Measurements from ENCODE around the gene UNC5B.

UNC5B gene

DNA sequence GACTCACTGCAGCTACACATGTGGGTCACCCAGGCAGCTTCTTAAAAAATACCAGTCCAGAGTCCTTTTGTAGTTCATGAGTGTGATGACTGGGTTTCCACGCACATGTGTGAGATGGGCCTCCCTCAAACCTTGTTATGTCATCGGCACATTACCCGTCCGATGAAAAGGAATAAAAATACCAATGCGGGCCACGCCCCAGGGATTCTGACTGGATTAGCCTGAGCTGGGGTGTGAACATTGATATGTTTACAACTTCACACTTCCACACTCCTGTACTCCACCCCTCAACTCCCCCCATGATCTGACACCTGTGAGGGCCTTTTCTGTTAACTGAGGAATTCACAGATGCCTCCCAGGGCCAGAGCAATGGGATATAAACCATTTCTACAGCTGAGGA is 112.9 kb downstream of the UNC5B start:
- DNase-seq: no peak

DNA sequence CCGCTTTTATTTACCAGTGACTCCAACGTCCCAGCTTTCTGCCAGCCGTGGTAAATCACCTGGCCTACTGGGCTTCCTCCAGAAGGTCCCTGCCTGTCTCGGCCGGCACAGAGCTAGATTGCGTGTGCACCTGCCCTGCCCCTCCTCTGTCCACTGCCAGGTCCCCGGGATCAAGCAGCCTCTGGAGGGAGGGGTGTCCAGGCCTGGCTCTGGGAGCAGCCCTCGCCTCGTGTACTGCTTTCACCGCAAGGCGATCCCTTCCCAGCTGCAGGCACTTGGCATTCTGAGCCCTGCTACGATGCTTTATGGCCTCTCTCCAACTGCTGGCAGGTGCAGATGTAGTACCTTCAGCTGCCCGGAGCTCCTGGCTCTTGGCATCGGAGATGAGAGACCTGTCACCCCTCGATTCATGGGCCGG is 114.1 kb downstream of the UNC5B start:
- DNase-seq: no peak

DNA sequence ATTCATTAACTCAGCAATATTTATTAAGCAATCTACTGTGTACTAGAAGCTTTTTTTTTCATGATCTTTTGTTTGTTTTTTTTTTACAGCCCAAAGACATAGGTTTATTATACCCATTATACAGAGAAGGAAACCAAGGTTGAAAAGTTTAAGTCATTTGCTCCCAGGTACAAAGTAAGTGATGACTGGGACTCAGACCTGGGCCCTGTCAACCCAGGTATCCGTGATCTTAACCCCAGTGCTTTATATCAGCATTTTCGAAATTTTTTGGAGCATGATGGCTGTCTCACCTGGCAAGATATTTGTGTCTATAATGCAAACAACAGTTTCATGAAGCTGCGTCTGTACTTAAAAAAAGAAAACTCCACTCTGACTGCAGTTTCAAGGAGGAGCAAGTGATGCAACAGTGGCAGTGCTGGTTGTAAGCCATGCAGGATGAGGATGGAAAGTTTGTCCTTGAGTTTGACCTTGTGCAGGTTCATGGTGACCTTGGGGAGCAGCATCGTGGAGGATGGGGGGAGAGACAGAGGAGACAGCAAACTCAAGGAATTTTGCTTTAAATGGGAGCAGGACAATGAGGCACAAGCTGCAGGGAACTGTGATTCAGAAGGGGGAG is 118.5 kb downstream of the UNC5B start:
- DNase-seq: no peak

DNA sequence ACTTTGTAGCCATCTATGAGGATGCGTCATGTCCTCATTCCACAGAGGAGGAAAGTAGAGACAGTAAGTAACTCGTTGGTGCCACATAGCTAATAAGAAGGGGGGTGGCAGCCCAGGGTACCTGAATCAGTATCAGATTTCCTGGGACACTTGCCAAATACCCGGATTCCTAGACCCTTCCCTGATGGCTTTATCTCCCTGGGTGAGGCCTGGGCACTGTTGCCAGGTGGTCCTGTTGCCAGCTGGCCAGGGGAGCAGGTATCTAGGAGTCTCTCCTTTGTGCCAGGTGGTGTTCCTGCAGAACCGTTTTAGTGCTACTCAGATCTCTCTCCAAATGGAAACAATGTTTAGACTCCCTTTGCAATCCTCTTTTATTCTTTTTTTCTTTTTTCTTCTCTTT is 119.4 kb downstream of the UNC5B start:
- no peak for DNase-seq

DNA sequence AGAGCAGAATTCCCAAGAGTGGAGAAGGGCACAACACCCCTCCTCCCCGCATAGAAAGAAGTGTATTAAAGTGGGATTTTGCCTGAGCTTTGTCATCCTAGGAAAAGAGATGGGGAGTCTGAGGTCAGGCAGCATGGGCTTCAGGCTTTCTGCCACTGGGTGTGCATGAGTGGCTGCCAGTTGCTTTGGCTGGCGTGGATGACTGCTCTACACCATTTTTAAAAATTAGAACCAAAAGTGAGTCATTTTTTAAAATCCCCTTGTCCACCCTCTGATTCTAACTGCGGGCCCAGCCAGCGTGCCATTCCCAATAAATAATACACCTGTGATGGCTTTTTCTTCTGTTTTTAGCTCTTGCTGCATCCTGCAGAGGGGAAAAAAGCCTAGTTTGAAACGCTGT is 120.1 kb downstream of the UNC5B start:
- no peak for DNase-seq

DNA sequence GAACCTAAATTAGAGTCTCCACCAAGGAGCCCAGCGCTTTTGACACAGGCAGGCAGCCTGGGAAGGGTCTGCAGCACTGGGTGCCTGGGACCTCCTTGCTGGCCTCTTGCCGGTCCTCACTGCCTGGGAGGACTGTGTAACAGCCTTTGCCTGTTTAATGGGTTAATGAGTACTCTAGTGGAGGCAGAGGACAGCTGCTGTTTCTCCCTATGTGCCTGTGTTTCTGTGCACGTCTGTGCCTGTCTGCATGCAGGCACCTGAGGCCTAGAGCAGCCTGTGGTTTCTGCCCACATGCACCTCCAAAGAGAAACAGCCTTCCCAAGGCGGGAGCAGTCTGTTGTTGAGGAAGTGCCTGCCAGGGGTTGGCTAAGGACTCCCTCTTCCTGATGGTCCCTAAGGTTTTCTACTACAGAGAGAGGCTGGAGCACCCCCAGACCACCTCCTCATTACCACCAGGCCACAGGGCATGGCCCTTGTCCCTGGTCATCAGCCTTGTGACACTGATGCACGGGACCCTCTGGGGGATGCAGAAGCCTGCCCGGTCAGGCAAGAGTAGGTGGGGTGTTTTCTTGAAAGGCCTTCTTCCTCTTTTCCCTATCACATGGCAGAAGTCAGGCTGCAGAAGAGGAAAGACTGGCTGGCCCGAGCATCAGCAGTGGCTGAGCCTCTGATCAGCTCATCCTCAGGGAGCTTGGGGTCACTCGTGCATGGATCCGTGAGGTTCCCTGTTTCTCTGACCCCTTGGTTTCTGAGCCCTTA is 120.9 kb downstream of the UNC5B start:
- no peak for DNase-seq

DNA sequence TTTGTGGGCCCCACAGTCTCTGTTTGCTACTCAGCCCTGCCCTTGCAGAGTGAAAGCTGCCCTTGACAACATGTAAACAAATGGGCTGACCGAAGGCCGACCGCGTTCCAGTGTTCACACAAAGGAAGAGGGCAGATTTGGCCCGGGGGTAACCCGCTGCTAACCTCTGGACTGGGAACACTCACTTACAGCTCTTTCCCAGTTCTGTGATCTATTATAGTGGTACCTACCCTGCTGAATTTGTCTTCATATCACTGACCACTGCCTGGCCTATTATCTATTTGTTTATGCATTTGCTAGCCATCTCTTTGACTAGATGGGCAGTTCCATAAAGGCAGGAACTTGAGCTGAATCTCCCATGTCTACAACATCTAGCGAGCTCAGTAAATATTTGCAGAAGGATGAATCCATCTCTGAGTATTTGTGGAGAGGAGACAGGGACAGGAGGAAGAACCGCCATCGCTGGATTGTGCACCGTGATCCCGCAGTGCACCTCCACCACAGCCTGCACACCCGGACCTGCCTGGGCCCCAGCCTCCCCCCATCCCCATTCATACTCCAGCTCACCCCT is 121.9 kb downstream of the UNC5B start:
- no peak for DNase-seq

DNA sequence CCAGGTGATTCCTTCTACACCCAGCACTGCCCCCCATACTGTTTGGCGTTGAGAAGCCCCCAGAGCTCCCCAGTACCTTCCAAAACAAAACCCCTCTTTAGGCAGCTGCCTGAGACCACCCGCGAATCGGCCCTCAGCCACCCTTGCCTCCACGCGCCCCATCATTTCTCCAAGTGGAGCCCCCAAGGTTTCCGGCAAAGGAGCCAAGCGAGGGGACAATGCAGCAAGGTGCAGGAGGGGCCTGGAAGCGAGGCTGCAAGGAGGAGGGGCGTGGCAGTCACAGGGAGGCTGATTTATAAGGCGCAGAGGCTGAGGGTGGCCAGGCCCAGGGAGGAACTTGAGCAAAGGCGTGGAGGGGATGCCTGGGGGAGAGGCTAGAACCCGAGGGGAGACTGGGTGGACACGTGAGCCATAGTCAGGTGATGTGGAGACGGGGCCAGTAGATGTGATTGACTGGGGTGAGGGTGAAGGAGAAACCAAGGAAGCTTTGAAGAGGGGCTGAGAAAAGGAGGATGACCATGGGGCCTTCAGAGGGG is 122.9 kb downstream of the UNC5B start:
- no peak for DNase-seq

DNA sequence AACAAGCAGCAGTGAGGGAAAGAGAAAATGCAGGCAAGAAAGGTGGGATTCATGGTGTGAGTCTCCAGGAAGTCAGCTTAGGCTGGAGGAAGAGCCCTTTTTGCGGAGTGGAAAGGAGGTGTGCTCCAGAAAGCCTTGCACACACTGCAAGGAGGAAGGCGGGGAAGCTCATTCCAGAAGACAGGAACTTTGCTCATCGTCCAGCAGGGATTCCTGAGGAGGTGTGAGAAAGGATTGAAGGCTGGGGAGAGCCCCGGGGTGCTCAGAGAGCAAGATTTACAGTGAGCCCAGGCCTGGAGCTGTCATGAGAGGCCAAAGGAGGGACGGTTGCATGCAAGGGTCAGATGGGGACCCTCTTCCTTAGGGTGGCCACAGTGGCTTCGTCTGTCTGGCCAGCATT is 124.3 kb downstream of the UNC5B start:
- no peak for DNase-seq

DNA sequence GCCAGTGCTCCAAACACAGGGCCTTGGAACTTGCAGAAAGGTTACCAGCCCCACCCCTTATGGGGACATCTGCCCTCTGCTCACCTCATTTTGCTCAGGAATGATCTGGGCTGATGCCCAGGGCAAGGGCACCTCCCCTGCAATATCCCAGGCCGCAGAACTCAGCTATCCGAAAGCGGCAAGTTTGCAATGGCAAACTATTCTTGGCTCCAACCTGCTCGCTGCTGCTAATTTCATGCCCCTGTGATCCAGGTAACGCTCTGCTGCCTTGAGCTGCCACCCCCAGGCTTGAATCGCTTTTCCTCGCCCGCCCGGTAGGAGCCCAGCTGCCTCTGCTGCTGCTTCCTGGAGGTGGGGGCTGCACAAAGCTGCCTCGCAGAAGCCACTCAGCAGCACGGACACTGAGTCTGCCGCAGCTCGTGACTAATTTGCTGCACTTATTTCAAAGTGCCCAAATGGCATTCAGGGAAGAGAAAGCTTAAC is 124.9 kb downstream of the UNC5B start:
- no peak for DNase-seq

DNA sequence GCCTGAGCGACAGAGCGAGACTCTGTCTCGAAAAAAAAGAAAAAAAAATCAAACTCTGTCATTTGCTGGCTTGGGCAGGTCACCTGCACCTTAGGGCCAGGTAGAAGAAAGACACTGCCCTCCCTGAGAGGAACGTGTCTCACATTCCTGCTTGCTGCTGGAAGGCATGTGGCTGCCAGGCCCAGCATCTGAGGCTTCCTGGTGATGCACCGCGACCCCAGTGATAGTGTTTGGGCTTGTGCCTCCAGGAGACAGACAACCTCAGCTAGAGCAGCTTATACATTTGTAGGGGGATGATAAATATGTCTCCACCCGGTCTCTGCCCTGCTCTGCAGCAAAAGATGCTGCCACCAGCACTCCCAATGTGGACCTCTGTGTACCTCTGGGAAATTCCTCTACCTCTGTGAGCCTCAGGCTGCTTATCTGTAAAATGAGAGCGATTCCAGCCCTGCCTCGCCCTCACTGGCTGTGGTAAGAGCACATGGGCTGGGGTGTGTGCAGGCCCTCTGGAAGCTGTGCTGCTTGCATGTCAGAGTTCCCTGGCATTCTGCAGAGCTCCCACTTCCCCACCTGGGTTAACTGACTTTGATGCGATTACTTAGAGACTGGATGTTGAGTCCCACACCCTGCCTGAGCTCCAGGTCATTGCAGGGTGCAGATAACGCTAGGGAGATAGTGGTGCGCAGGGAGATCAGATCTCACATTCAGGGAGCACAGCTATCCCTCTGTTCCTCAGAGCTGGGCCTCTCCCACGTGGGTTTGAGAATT is 126.5 kb downstream of the UNC5B start:
- DNase-seq: no peak

DNA sequence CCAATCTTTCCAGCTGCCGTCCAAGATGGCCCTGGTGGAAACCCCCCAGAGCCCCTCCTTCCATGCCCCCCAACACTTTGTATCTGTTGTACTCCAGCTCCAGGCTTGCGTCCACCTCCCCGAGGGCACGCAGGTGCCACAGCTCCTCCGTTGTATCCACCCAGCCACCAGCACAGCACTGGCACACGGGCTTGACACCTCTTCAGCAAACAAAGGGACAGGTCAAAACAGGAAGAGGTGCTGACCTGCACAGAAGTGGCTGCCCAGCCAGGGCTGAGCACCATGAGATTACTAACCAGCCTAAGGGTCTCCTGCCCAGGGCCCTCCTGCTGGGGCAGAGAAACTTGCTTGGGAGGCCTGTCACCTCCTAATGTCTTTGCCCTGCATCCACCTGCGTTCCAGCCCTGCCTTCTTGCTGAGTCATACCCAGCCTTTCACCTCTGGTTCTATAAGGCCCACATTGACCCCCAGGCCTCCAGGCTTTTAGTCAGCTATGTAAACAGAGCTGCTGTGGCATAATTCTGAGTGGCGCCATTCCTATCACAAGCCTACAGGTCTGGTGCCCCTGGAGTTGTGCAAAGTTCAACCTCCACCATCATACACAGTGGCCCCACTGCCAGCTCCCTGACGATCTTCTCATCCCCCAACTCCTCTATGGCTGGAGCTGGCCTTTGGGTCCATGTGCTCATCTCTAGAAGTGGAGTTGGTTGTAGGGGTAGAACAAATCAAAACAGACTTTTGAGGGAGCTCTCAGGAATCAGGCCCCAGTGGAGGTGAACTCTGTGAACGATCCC is 127.6 kb downstream of the UNC5B start:
- no peak for DNase-seq

DNA sequence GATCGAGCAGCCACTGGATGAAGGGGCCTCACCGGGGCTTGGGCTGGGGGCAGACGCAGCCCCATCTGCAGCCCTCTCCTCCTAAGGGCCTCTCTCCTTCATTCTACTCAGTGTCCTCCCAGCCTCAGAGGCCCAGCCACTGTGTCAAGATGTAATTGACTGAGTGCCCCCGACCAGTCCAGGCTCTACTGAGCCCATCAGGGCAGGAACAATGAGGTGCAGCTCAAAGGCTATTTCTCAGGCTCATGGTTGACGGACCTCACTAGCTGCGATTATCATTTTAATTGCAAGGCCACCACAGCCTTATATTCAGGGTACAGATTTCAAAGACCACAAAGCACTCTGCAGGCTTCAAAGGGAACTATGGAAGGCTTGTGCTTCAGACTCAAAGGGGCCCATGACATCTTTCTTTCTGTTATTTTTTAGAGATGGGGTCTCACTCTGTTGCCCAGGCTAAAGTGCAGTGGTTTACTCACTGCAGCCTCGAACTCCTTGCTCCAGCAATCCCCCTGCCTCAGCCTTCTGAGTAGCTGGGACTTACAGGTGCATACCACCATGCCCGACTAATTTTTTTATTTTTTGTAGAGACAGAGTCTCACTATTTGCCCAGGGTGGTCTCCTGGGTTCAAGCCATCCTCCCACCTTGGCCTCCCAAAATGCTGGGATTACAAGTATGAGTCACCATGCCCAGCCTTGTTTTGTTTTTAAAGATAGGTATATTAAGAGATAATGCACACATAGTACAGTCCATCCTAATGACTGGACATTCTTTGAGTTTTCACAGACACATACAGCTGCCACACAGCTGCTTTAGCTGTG is 130.4 kb downstream of the UNC5B start:
- DNase-seq: no peak

DNA sequence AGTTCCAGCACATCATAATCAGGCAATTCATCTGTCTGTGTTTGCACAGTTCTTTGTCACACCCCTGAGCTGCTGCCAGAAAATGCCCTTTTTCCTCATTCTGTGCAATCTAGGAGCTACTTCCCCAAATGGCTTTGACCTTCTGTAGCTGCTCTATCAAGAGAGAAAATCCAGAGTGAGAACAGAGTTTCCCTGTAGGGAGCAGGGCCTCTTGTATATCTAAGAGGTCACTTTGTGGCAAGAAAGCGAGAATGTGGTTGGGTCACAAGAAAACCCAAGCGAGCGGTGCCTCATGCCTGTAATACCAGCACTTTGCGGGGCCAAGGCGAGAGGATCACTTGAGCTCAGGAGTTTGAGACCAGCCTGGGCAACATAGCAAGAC is 131.0 kb downstream of the UNC5B start:
- no peak for DNase-seq

DNA sequence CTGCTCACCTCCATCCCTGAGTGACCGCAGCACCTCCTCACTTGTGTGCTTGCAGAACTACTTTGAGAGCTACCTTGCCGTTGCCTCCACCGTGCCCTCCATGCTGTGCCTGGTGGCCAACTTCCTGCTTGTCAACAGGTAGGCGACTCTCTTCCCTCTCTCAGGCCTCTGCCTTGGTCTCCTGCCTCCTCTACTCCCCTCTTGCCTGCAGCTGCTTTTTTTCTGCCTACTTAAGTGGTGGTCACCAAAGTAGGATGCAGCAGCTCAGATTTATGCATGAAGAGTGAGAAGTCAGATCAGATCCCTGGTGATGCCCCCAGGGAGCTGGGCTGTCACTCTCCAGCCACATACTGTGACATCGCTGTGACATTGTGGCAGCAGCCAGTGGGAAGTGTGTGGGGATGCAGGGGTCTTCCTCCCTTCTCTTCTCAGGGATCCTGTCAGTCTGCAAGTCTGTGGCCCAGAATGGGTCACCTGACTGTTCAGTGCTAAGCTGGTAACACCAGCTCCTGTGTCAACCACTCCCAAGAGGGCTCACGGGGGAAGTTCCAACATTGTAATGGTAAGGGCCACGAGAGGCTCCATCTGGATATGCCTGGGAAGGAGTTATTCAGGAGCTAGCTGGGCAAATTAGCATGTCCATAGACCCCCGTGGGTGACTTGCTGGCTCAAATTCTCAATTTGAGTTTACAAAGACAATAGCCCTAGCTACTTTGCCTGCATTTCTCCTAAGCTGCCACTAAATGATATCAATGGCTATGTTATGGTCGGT is 132.0 kb downstream of the UNC5B start:
- no peak for DNase-seq

DNA sequence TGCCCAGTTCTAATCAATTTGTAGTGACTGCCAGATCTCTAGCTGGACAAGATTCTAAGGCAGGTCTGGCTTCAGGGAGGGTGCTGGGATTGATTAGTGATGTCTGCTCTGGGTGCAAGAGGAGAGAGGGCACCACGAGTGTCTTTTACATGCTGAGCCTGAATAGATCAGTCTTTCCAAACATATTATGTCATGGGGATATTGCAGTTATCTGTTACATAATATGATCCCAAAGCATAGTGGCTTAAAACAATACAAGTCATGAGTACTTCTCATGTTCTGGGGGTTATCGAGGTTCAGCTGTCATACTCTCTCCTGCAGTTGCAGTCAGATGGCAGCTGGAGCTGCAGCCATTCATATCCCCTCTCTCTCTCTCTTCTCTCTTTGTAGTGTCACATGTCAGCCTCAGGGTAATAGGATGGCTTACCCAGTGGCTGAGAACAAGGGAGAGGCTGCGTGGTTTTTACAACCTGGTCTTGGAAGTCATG is 132.7 kb downstream of the UNC5B start:
- DNase-seq: no peak

DNA sequence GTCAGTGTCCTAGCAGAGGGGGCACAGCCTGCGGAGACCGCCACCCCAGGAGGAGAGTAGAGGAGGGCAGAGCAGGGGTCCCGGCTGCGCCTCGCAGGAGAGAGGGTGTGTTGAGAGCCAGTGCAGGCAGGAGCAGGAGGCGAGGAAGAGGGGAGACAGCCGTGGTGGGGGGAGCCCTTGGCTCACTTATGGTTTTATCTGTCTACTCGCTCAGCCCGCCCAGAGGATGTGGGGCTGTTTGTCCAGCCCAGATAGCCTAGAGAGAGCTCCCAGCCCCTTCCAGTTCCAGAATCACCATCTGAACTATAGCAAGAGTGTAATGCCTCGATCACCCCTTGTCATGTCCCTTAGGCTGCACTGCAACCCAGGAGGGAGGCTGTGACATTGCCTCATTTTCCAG is 133.3 kb downstream of the UNC5B start:
- no peak for DNase-seq

DNA sequence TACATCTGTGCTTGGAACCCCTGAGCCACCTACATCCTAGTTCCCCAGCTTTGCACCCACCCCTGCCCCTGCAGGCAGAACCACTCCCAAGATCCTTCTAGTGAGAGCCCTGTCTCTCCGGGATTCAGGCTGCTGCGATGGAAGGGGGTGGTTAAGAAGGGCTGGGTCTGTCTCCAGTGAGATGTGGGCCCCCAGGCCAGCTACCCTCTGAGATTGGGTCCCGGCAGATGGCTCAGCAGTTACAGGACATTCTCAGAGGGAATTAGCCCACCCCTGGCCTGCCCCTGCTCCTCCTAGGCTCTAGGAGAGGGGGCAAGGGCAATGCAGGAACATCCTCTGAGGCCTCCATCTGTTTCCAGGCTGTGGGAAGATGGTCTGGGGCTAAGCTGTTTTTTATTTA is 134.4 kb downstream of the UNC5B start:
- no peak for DNase-seq

DNA sequence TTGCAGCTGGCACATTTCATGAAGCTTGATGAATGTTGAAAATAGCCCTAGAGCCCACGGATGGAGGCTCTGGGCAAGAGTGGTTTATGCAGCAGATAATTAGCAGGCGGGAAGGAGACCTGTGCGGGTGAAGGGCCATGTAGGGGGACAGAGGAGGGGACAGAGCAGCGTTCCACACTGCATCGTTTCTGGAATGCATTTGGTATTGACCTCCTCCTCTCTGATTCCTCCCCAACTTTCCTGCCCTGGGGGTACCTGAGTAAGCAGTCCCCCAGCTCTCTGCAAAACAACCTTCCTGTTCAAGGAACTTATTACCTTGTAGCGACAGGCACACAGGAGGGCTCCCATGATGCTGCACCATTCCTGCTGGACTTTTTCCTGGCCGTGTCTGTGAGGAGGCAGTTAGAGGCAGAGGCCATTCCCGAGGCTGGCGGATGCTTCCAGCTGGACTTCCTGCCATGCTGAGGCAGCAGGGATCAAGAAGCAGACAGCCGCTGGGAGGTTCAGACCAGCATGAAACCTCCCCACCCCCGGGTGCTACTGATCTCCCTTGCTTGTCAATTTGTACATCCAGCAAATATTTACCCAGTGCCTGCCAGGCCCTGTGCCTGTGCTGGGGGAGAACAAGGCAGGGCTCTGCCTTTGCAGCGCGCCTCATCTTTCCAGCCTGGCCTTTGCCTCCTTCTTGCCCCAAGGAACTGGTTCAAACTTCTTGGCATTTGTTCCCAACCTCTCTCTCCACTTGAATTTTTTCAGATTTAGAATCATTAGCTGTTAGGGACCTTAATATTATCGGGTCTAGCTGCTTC is 135.4 kb downstream of the UNC5B start:
- no peak for DNase-seq

DNA sequence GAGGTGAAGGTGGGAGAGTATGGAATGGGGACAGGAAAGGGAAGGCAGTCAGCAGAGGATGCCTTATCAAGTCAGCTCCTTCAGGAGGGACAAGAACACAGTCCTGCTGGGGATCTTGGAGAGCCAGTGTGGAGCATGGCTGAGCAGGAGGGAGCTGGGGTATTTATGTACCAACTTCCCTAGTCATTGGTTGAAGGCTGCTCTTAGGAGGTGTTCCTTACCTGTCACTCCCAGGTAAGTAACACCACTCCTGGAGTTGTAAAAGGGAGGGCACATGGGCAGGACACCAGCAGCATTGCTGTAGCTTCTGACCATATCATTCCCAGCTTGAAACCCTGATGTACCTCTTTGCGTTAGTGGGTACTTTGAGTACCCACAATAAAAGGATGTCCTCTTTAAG is 136.5 kb downstream of the UNC5B start:
- DNase-seq: no peak
